ENCODE measurements around the gene EVX2. TPM values are rescaled to one million over a fixed set of nuclear protein-coding genes. Genes with fewer than 3 reads are reported as not detected.

EVX2 gene
- polyA plus RNA-seq, result not detected

- H3K27ac ChIP-seq (ENCODE audit: low read depth, low read length), result no peak within 1 kb of the TSS
- WGBS, 3 donors, result 8 to 16% (median 15%) methylated on average over 27 of the region's 27 CpGs
Observed at GRCh38 chr2:176083796-176084261, at the start of gene EVX2. EVX2 (minus strand) TSS chr2:176083962; CDS start chr2:176083776, 186 bp downstream.

- H3K27ac ChIP-seq (ENCODE audit: low read depth, low read length), result no peak overlapping the region
Observed at GRCh38 chr2:176133389-176133788, 49.6 kb upstream of the EVX2 start.

- H3K27ac ChIP-seq (ENCODE audit: low read depth, low read length), result no peak overlapping the region
- WGBS, 3 donors, result 11 to 29% (median 13%) methylated on average over 33 of the region's 33 CpGs
Observed at GRCh38 chr2:176132205-176133171, 48.7 kb upstream of the EVX2 start.

- WGBS, 3 donors, result 21 to 30% (median 24%) methylated on average over 4 of the region's 4 CpGs
- H3K27ac ChIP-seq (ENCODE audit: low read depth, low read length), result no peak overlapping the region
Observed at GRCh38 chr2:176131848-176132158, 48.0 kb upstream of the EVX2 start.

- no peak overlapping the region for H3K27ac ChIP-seq (ENCODE audit: low read depth, low read length)
- 13 to 17% (median 14%) methylated on average over 15 of the region's 15 CpGs for WGBS, 3 donors
Observed at GRCh38 chr2:176130957-176131847, 47.4 kb upstream of the EVX2 start.

- WGBS, 3 donors, result 1 to 3% (median 2%) methylated on average over 86 to 100 of the region's 100 CpGs
- no peak overlapping the region for H3K27ac ChIP-seq (ENCODE audit: low read depth, low read length)
Observed at GRCh38 chr2:176130147-176130956, 46.6 kb upstream of the EVX2 start.

- 1 to 3% (median 2%) methylated on average over 22 to 43 of the region's 43 CpGs for WGBS, 3 donors
- H3K27ac ChIP-seq (ENCODE audit: low read depth, low read length), result no peak overlapping the region
Observed at GRCh38 chr2:176129813-176130146, 46.0 kb upstream of the EVX2 start.

GRCh38 chr2:176128982-176129796, 45.4 kb upstream of the EVX2 start, which contains the start of gene HOXD8:
HOXD8 (plus strand) TSS chr2:176129705; CDS start chr2:176130367, 662 bp downstream.
- 3 to 4% (median 4%) methylated on average over 64 of the region's 64 CpGs for WGBS, 3 donors
- H3K27ac ChIP-seq (ENCODE audit: low read depth, low read length), result no peak within 1 kb of the TSS

GRCh38 chr2:176128172-176128981, 44.6 kb upstream of the EVX2 start:
- H3K27ac ChIP-seq (ENCODE audit: low read depth, low read length), result no peak overlapping the region
- 10 to 17% (median 12%) methylated on average over 40 to 49 of the region's 49 CpGs for WGBS, 3 donors

- WGBS, 3 donors, result 17 to 41% (median 29%) methylated on average over 4 of the region's 4 CpGs
- H3K27ac ChIP-seq (ENCODE audit: low read depth, low read length), result no peak overlapping the region
Observed at GRCh38 chr2:176127774-176128072, 44.0 kb upstream of the EVX2 start.

- WGBS, 3 donors, result 3 to 7% (median 4%) methylated on average over 13 of the region's 13 CpGs
Observed at GRCh38 chr2:176126929-176127773, 43.4 kb upstream of the EVX2 start.

GRCh38 chr2:176125772-176126054, 42.0 kb upstream of the EVX2 start:
- H3K27ac ChIP-seq (ENCODE audit: low read depth, low read length), result no peak overlapping the region
- 10 to 52% (median 37%) methylated on average over 6 of the region's 6 CpGs for WGBS, 3 donors

More at GRCh38 chr2:176126929-176127773, 43.4 kb upstream of the EVX2 start:
- no peak overlapping the region for H3K27ac ChIP-seq (ENCODE audit: low read depth, low read length)

- 19 to 62% (median 46%) methylated on average over 9 of the region's 9 CpGs for WGBS, 3 donors
- no peak overlapping the region for H3K27ac ChIP-seq (ENCODE audit: low read depth, low read length)
Observed at GRCh38 chr2:176124947-176125771, 41.4 kb upstream of the EVX2 start.

- H3K27ac ChIP-seq (ENCODE audit: low read depth, low read length), result no peak overlapping the region
- WGBS, 3 donors, result 12 to 44% (median 24%) methylated on average over 34 of the region's 34 CpGs
Observed at GRCh38 chr2:176124110-176124946, 40.6 kb upstream of the EVX2 start.

Data from adipose tissue (tissue), 3 donors.